Liver (tissue), 9 donors: ENCODE data around the gene GDF10. TPM values are rescaled to one million over a fixed set of nuclear protein-coding genes. Genes with fewer than 3 reads are reported as not detected.

Experiments used
- DNase-seq: peaks from one replicate; pipeline ENCODE4 v3.0.0-alpha.2; 2017; ENCODE audit warnings: low spot score
- H3K27ac ChIP-seq, 2 donors: one replicate each; pipeline ENCODE4 v1.7.0; 2013; ENCODE audit warnings: inconsistent platforms in 2 of 2, low read length in 2 of 2, control low read depth in 1 of 2, low read depth in 1 of 2, mild to moderate bottlenecking in 1 of 2
- H3K27me3 ChIP-seq, 4 donors: one replicate each; pipeline versions ENCODE4 v1.6.1 to v1.7.0; 2013; ENCODE audit warnings: low read length in 3 of 4, inconsistent platforms in 1 of 4, mild to moderate bottlenecking in 1 of 4, moderate library complexity in 1 of 4; ENCODE audit not compliant: control insufficient read depth in 4 of 4, insufficient read depth in 4 of 4
- H3K36me3 ChIP-seq, 4 donors: one replicate each; pipeline versions ENCODE4 v1.6.1 to v1.7.0; 2013; ENCODE audit warnings: low read length in 3 of 4, mild to moderate bottlenecking in 3 of 4, low read depth in 1 of 4, moderate library complexity in 1 of 4; ENCODE audit not compliant: control insufficient read depth in 4 of 4, insufficient read depth in 3 of 4
- H3K4me1 ChIP-seq, 4 donors: one replicate each; pipeline versions ENCODE4 v1.6.1 to v1.7.0; 2013; ENCODE audit warnings: low read length in 3 of 4, mild to moderate bottlenecking in 3 of 4, moderate library complexity in 1 of 4; ENCODE audit not compliant: control insufficient read depth in 4 of 4, insufficient read depth in 4 of 4
- H3K4me3 ChIP-seq, 3 donors: one replicate each; pipeline versions ENCODE4 v1.6.1 to v1.7.0; 2013; ENCODE audit warnings: low read length in 3 of 3, control low read depth in 1 of 3, low read depth in 1 of 3, mild to moderate bottlenecking in 1 of 3
- H3K9ac ChIP-seq, 2 donors: one replicate each; pipeline ENCODE4 v1.7.0; 2013; ENCODE audit warnings: low read length in 2 of 2, mild to moderate bottlenecking in 2 of 2, moderate library complexity in 2 of 2, control low read depth in 1 of 2, low read depth in 1 of 2
- H3K9me3 ChIP-seq, 4 donors: one replicate each; pipeline versions ENCODE4 v1.6.1 to v1.7.0; 2013; ENCODE audit warnings: low read length in 3 of 4; ENCODE audit not compliant: control insufficient read depth in 4 of 4
- ATF3 ChIP-seq: IDR thresholded peaks from 2 replicates; pipeline ENCODE4 v1.6.1; 2016; ENCODE audit warnings: antibody characterized with exemption
- CTCF ChIP-seq: fragments of 150-350 bp; IDR thresholded peaks from 2 replicates; pipeline ENCODE4 v1.5.1; 2017; ENCODE audit warnings: improper control_type of control experiment, low read depth, low read length; ENCODE audit not compliant: missing input control
- EGR1 ChIP-seq, 2 donors: IDR thresholded peaks; 2 replicates each; pipeline ENCODE4 v1.6.1; 2016 to 2018; ENCODE audit warnings: antibody characterized with exemption in 2 of 2, low read depth in 2 of 2
- FOXA1 ChIP-seq: IDR thresholded peaks from 2 replicates; pipeline ENCODE4 v1.6.1; 2016; ENCODE audit warnings: antibody characterized with exemption
- FOXA2 ChIP-seq: IDR thresholded peaks from 2 replicates; pipeline ENCODE4 v1.6.1; 2016; ENCODE audit warnings: antibody characterized with exemption
- HNF4A ChIP-seq, 2 donors: conservative IDR thresholded peaks; 2 replicates each; pipeline ENCODE4 v1.6.1; 2016; ENCODE audit warnings: antibody characterized with exemption in 2 of 2, mild to moderate bottlenecking in 2 of 2
- HNF4G ChIP-seq: IDR thresholded peaks from 2 replicates; pipeline ENCODE4 v1.6.1; 2016; ENCODE audit warnings: antibody characterized with exemption
- JUND ChIP-seq, 2 donors: IDR thresholded peaks; 2 replicates each; pipeline ENCODE4 v1.6.1; 2016; ENCODE audit warnings: antibody characterized with exemption in 2 of 2
- MAX ChIP-seq: IDR thresholded peaks from 2 replicates; pipeline ENCODE4 v1.6.1; 2016; ENCODE audit warnings: antibody characterized with exemption
- NR2F2 ChIP-seq: IDR thresholded peaks from 2 replicates; pipeline ENCODE4 v1.6.1; 2016; ENCODE audit warnings: antibody characterized with exemption
- RAD21 ChIP-seq, 2 donors: IDR thresholded peaks; 2 replicates each; pipeline ENCODE4 v1.6.1; 2016; ENCODE audit warnings: antibody characterized with exemption in 2 of 2, mild to moderate bottlenecking in 2 of 2
- REST ChIP-seq: IDR thresholded peaks from 2 replicates; pipeline ENCODE4 v1.6.1; 2016; ENCODE audit warnings: antibody characterized with exemption, mild to moderate bottlenecking
- RXRA ChIP-seq, 2 donors: IDR thresholded peaks; 2 replicates each; pipeline ENCODE4 v1.6.1; 2017 to 2018; ENCODE audit warnings: antibody characterized with exemption in 2 of 2, mild to moderate bottlenecking in 1 of 2
- SP1 ChIP-seq: IDR thresholded peaks from 2 replicates; pipeline ENCODE4 v1.6.1; 2018; ENCODE audit warnings: antibody characterized with exemption, mild to moderate bottlenecking
- TAF1 ChIP-seq: conservative IDR thresholded peaks from 2 replicates; pipeline ENCODE4 v1.6.1; 2016; ENCODE audit warnings: antibody characterized with exemption, mild to moderate bottlenecking
- YY1 ChIP-seq: IDR thresholded peaks from 2 replicates; pipeline ENCODE4 v1.6.1; 2016; ENCODE audit warnings: antibody characterized with exemption, mild to moderate bottlenecking
- ZBTB33 ChIP-seq: IDR thresholded peaks from 2 replicates; pipeline ENCODE4 v1.6.1; 2016; ENCODE audit warnings: antibody characterized with exemption
- WGBS: extraction: QIAGEN DNeasy Blood & Tissue Kit; methylation state at CpG from one replicate; pipeline ENCODE4 v1.1.7; 2013; 5-methylcytosine and 5-hydroxymethylcytosine counted together
- polyA plus RNA-seq, 2 donors: library from polyadenylated mRNA; stranded (reverse) in 1 of 2; unstranded in 1 of 2; fragments of 200-250 nt in 1 of 2; fragments of >200 nt in 1 of 2; fragmentation: Nextera tagmentation in 1 of 2; extraction: Ambion mirVana in 1 of 2; gene quantifications; one replicate each; pipeline versions ENCODE4 v1.2.1 to v1.2.3, GENCODE V29; 2013 to 2015
- total RNA-seq, 2 donors: library from RNA; depleted of rRNA; stranded (reverse); fragments of >200 nt; gene quantifications; one replicate each; pipeline ENCODE4 v1.2.3, GENCODE V29; 2014
- donor health status: healthy.
- donor health status: healthy.
- donor health status: healthy.
- donor health status: healthy.
- donor health status: healthy.

GDF10 gene
- total and polyA plus RNA-seq, 4 donors = under 0.01 to 0.28 (median 0.11) TPM

GRCh38 chr10:47353351-47353750 is 53.4 kb downstream of the GDF10 start:
- Histone ChIP-seq H3K36me3 (no peaks in the 10 kb centered on the region), H3K4me3 (no peak overlapping the region), H3K27me3 (no peaks in the 10 kb centered on the region), H3K4me1 (no peaks in the 10 kb centered on the region), H3K27ac (no peak overlapping the region), H3K9ac (no peak overlapping the region), H3K9me3 (no peaks in the 10 kb centered on the region)
- 88% methylated on average over 6 of the region's 6 CpGs for WGBS
- TF ChIP-seq ATF3 (no peak), FOXA2 (no peak), CTCF (no peak), RXRA (IDR thresholded peaks at IDR 0.05) (no peak), YY1 (no peak), MAX (no peak), NR2F2 (no peak), RAD21 (IDR thresholded peaks at IDR 0.05) (no peak), FOXA1 (no peak), EGR1 (IDR thresholded peaks at IDR 0.05; ENCODE audit: low read depth in 2 of 2) (no peak), ZBTB33 (no peak), SP1 (no peak), HNF4G (no peak), REST (no peak), HNF4A (conservative IDR thresholded peaks at IDR 0.05) (no peak), JUND (IDR thresholded peaks at IDR 0.05) (no peak), TAF1 (no peak)
- DNase-seq = no peak

GRCh38 chr10:47354165-47354564 is 54.2 kb downstream of the GDF10 start:
- no peak overlapping the region for H3K27ac ChIP-seq
- no peaks in the 10 kb centered on the region for H3K36me3 ChIP-seq
- 71% methylated on average over 4 of the region's 4 CpGs for WGBS
- H3K4me1 ChIP-seq = no peaks in the 10 kb centered on the region
- no peaks in the 10 kb centered on the region for H3K27me3 ChIP-seq
- DNase-seq = no peak
- H3K9me3 ChIP-seq = no peaks in the 10 kb centered on the region
- no peak overlapping the region for H3K4me3 ChIP-seq
- H3K9ac ChIP-seq = no peak overlapping the region
- no peak for TF ChIP-seq RXRA (IDR thresholded peaks at IDR 0.05)
- no peak for TF ChIP-seq CTCF
- no peak for TF ChIP-seq EGR1 (IDR thresholded peaks at IDR 0.05; ENCODE audit: low read depth in 2 of 2)
- TF ChIP-seq REST = no peak
- TF ChIP-seq YY1 = no peak
- no peak for TF ChIP-seq ZBTB33
